Fibroblast of skin of abdomen (primary cell): ENCODE measurements around the gene PKHD1.
A peak's percentile ranks its signal among the peaks of the same experiment; 100 is the strongest.

ENCODE experiments used
- DNase-seq: peaks from one replicate; pipeline ENCODE4 v3.0.0-alpha.2; 2013

The PKHD1 gene

GRCh38 chr6:52045481-52045880 lies 41.9 kb downstream of the PKHD1 start:
- DNase-seq = no peak

- DNase-seq = no peak
These were observed 42.4 kb downstream of the PKHD1 start for GRCh38 chr6:52045033-52045432.

GRCh38 chr6:52042141-52042885 lies 45.1 kb downstream of the PKHD1 start:
- no peak for DNase-seq

- DNase-seq = no peak
These were observed 46.3 kb downstream of the PKHD1 start for GRCh38 chr6:52041134-52041533.

- DNase-seq = no peak
These were observed 59.7 kb downstream of the PKHD1 start for GRCh38 chr6:52027699-52028098.

- no peak for DNase-seq
These were observed 62.9 kb downstream of the PKHD1 start for GRCh38 chr6:52024451-52025068.

- no peak for DNase-seq
These were observed 64.7 kb downstream of the PKHD1 start for GRCh38 chr6:52022675-52023074.

- peak; percentile 4 for DNase-seq
These were observed 66.4 kb downstream of the PKHD1 start for GRCh38 chr6:52020945-52021570.

GRCh38 chr6:52019881-52020280 lies 67.5 kb downstream of the PKHD1 start:
- DNase-seq = no peak

GRCh38 chr6:52019092-52019491 lies 68.3 kb downstream of the PKHD1 start:
- no peak for DNase-seq

- no peak for DNase-seq
These were observed 70.3 kb downstream of the PKHD1 start for GRCh38 chr6:52016915-52017748.

GRCh38 chr6:52015953-52016352 lies 71.5 kb downstream of the PKHD1 start:
- DNase-seq = no peak

- DNase-seq = no peak
These were observed 73.0 kb downstream of the PKHD1 start for GRCh38 chr6:52014391-52014790.

GRCh38 chr6:52013035-52013434 lies 74.4 kb downstream of the PKHD1 start:
- DNase-seq = no peak

- DNase-seq = no peak
These were observed 74.8 kb downstream of the PKHD1 start for GRCh38 chr6:52012582-52012981.

- no peak for DNase-seq
These were observed 76.6 kb downstream of the PKHD1 start for GRCh38 chr6:52010806-52011205.

- DNase-seq = no peak
These were observed 77.3 kb downstream of the PKHD1 start for GRCh38 chr6:52010145-52010544.

GRCh38 chr6:52009466-52010140 lies 77.8 kb downstream of the PKHD1 start:
- no peak for DNase-seq

- DNase-seq = no peak
These were observed 87.3 kb downstream of the PKHD1 start for GRCh38 chr6:52000064-52000463.

- DNase-seq = no peak
These were observed 91.0 kb downstream of the PKHD1 start for GRCh38 chr6:51996296-51996947.

- DNase-seq = no peak
These were observed 92.1 kb downstream of the PKHD1 start for GRCh38 chr6:51995214-51995755.

GRCh38 chr6:51992876-51993275 lies 94.5 kb downstream of the PKHD1 start:
- DNase-seq = no peak
